ENCODE data around the gene NOL8.

DNA sequence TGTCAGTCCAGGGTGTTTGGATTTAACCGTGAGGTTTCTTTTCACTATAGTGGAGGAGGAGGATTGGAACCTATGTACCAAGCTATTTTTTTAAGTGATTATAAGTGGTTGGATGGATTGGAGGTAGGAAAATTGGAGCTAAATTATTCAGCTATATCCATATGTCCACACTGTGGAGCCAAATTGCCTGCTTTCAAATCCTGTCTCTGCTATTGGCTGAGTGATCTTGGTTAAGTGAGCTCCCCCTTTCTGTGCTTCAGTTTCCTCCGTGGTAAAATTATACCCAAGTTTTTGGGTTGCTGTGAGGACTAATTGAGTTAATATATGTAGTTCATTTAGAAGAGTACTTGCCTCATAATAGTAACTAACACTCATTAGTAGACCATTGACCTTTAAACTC, 3.1 kb upstream of the NOL8 start:
- TF ChIP-seq POLR2A (IDR thresholded peaks at IDR 0.05; ENCODE audit: low read length) (no peak), GATA1 (IDR thresholded peaks at IDR 0.05; ENCODE audit: low read depth, low read length) (no peak)

All from erythroblast (primary cell).